ENCODE results near the gene PDRG1.

- TF ChIP-seq, protein P1, sequence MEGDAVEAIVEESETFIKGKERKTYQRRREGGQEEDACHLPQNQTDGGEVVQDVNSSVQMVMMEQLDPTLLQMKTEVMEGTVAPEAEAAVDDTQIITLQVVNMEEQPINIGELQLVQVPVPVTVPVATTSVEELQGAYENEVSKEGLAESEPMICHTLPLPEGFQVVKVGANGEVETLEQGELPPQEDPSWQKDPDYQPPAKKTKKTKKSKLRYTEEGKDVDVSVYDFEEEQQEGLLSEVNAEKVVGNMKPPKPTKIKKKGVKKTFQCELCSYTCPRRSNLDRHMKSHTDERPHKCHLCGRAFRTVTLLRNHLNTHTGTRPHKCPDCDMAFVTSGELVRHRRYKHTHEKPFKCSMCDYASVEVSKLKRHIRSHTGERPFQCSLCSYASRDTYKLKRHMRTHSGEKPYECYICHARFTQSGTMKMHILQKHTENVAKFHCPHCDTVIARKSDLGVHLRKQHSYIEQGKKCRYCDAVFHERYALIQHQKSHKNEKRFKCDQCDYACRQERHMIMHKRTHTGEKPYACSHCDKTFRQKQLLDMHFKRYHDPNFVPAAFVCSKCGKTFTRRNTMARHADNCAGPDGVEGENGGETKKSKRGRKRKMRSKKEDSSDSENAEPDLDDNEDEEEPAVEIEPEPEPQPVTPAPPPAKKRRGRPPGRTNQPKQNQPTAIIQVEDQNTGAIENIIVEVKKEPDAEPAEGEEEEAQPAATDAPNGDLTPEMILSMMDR (IDR thresholded peaks at IDR 0.05; ENCODE audit: insufficient read depth, low read depth, low read length): no peak
- no peak for TF ChIP-seq EZH2 (IDR thresholded peaks at IDR 0.05; ENCODE audit: insufficient read depth, low read length)
Measured at GRCh38 chr20:31975874-31976273, 24.0 kb upstream of the PDRG1 start.

Measured in astrocyte (in vitro differentiated cells and primary cell).